Gastrocnemius medialis (tissue), 4 donors: Measurements from ENCODE around the gene HAO2. TPM values are rescaled to one million over a fixed set of nuclear protein-coding genes. Genes with fewer than 3 reads are reported as not detected.
"Not testable (repeated sequence)": the region's sequence is repeated elsewhere in the genome, so short reads cannot be mapped to it uniquely, and the experiment has no call there.

ENCODE experiments used
- ATAC-seq, 2 donors: fragments of 150-250 bp; one replicate each; pipeline ENCODE4 v1.9.1; 2016
- DNase-seq, 2 donors: peaks; one replicate each; pipeline ENCODE4 v3.0.0-alpha.2; 2019
- H3K27ac ChIP-seq, 4 donors: fragments of 200-600 bp; sonication (generic); 1 replicate in 1 of 4; 2 replicates in 3 of 4; pipeline ENCODE4 v1.5.1; 2016 to 2018; ENCODE audit warnings: mild to moderate bottlenecking in 2 of 4, moderate library complexity in 1 of 4
- H3K27me3 ChIP-seq, 3 donors: fragments of 200-600 bp; sonication (generic) in 2 of 3; 1 replicate in 1 of 3; 2 replicates in 2 of 3; pipeline versions ENCODE4 v1.5.1 to v1.6.0; 2016 to 2019; ENCODE audit warnings: mild to moderate bottlenecking in 1 of 3, moderate library complexity in 1 of 3
- H3K36me3 ChIP-seq, 2 donors: fragments of 200-600 bp; sonication (generic) in 1 of 2; one replicate each; pipeline ENCODE4 v1.5.1; 2017 to 2018
- H3K4me1 ChIP-seq, 2 donors: fragments of 200-600 bp; sonication (generic) in 1 of 2; one replicate each; pipeline ENCODE4 v1.5.1; 2016 to 2017; ENCODE audit warnings: mild to moderate bottlenecking in 2 of 2
- H3K4me3 ChIP-seq, 4 donors: fragments of 200-600 bp; sonication (generic) in 3 of 4; 1 replicate in 1 of 4; 2 replicates in 3 of 4; pipeline ENCODE4 v1.5.1; 2016 to 2019; ENCODE audit warnings: mild to moderate bottlenecking in 2 of 4
- H3K9me3 ChIP-seq, 3 donors: fragments of 200-600 bp; sonication (generic) in 2 of 3; 1 replicate in 1 of 3; 2 replicates in 2 of 3; pipeline ENCODE4 v1.5.1; 2016 to 2019
- POLR2A ChIP-seq, 2 donors: fragments of 450-650 bp; IDR thresholded peaks; one replicate each; pipeline ENCODE4 v1.6.1; 2017; ENCODE audit warnings: antibody characterized with exemption in 2 of 2, mild to moderate bottlenecking in 2 of 2, moderate library complexity in 2 of 2
- in situ Hi-C, 4 donors: fragments of 200-750 bp; cut with MboI; loops; one replicate each; pipeline versions ENCODE4 v1.15.0 to v1.8.0; 2017; ENCODE audit warnings: low sequenced_read_pairs in 4 of 4
- intact Hi-C: fragments of 100-400 bp; cut with DNase I; formaldehyde crosslinking; loops from one replicate; pipeline ENCODE4 v1.15.1; 2023; ENCODE audit warnings: low total_unique reads
- total RNA-seq, 4 donors: library from RNA; depleted of rRNA; stranded (reverse); fragments of >200 nt; gene quantifications; one replicate each; pipeline versions ENCODE4 v1.1.0 to v1.2.3, GENCODE V29; 2016
- TF ChIP-seq, protein P1 (sequence below), 5 experiments: fragments of 450-650 bp in 3 of 5; fragments of 200-600 bp in 2 of 5; sonication (generic) in 2 of 5; IDR thresholded peaks in 4 of 5; conservative IDR thresholded peaks in 1 of 5; 1 replicate in 4 of 5; 2 replicates in 1 of 5; pipeline ENCODE4 v1.5.1; 2016 to 2019; ENCODE audit warnings: antibody characterized with exemption in 5 of 5, mild to moderate bottlenecking in 3 of 5, moderate library complexity in 3 of 5

HAO2 gene
- total RNA-seq, 4 donors from 2014 or later = 0.18 TPM; not detected in 3

DNA sequence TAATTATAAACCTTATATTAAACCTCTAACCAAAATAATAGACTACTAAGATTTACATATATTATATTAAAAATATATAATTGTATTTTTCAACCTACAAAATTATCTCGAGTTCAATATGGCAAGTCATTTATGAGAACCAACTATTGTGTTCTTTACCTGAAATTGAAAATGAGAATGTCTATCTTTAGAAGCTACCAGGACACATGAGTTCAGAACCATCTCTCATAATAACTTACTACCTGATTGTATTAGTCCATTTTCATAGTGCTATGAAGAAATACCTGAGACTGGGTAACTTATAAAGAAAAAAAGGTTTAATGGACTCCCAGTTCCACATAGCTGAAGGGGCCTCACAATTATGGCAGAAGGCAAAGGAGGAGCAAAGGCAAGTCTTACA is 6.8 kb downstream of the HAO2 start:
- Histone ChIP-seq H3K9me3 (no peaks in the 10 kb centered on the region), H3K27me3 (no peaks in the 10 kb centered on the region), H3K27ac (no peak overlapping the region), H3K36me3 (no peaks in the 10 kb centered on the region), H3K4me3 (no peak overlapping the region), H3K4me1 (no peaks in the 10 kb centered on the region)
- in situ Hi-C loops (no loop called here), intact Hi-C loops (no loop called here)
- ATAC-seq (no peak), DNase-seq (no peak)
- TF ChIP-seq POLR2A (IDR thresholded peaks at IDR 0.05) = no peak
- TF ChIP-seq, protein P1, sequence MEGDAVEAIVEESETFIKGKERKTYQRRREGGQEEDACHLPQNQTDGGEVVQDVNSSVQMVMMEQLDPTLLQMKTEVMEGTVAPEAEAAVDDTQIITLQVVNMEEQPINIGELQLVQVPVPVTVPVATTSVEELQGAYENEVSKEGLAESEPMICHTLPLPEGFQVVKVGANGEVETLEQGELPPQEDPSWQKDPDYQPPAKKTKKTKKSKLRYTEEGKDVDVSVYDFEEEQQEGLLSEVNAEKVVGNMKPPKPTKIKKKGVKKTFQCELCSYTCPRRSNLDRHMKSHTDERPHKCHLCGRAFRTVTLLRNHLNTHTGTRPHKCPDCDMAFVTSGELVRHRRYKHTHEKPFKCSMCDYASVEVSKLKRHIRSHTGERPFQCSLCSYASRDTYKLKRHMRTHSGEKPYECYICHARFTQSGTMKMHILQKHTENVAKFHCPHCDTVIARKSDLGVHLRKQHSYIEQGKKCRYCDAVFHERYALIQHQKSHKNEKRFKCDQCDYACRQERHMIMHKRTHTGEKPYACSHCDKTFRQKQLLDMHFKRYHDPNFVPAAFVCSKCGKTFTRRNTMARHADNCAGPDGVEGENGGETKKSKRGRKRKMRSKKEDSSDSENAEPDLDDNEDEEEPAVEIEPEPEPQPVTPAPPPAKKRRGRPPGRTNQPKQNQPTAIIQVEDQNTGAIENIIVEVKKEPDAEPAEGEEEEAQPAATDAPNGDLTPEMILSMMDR (IDR thresholded peaks at IDR 0.05 in 4 of 5, conservative IDR thresholded peaks at IDR 0.05 in 1 of 5) = no peak

DNA sequence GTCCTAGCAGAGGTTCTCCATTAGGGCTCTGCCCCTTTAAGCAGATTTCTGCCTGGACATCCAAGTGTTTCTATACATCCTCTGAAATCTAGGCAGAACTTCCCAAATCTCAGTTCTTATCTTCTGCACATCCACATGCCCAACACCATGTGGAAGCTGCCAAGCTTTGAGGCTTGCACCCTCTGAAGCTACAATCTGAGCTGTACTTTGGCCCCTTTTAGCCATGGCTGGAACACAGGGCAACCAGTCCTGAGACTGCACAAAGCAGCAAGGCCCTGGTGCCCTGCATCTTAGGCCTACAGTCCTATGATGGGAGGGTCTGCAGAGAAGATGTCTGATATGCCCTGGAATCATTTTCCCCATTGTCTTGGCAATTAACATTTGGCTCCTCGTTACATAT is 8.0 kb downstream of the HAO2 start:
- H3K27me3 ChIP-seq = no peaks in the 10 kb centered on the region
- H3K4me3 ChIP-seq = no peak overlapping the region
- in situ Hi-C loops (no loop called here), intact Hi-C loops (no loop called here)
- TF ChIP-seq, protein P1 (IDR thresholded peaks at IDR 0.05 in 4 of 5, conservative IDR thresholded peaks at IDR 0.05 in 1 of 5) = no peak
- TF ChIP-seq POLR2A (IDR thresholded peaks at IDR 0.05) = no peak
- no peaks in the 10 kb centered on the region for H3K9me3 ChIP-seq
- no peak for ATAC-seq
- no peaks in the 10 kb centered on the region for H3K4me1 ChIP-seq
- no peak overlapping the region for H3K27ac ChIP-seq
- DNase-seq = no peak
- no peaks in the 10 kb centered on the region for H3K36me3 ChIP-seq

DNA sequence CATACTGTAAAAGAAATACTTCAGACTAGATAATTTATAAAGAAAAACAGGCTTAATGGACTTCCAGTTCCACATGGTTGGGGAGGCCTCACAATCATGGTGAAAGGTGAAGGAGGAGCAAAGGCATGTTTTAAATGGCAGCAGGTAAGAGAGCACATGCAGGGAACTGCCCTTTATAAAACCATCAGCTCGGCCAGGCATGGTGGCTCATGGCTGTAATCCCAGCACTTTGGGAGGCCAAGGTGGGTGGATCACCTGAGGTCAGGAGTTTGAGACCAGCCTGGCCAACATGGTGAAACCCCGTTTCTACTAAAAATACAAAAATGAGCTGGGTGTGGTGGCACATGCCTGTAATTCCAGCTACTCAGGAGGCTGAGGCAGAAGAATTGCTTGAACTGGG is 9.0 kb downstream of the HAO2 start:
- H3K27ac ChIP-seq, H3K4me3 ChIP-seq, H3K9me3 ChIP-seq, ATAC-seq, DNase-seq, H3K27me3 ChIP-seq, intact Hi-C loops, H3K36me3 ChIP-seq, in situ Hi-C loops, H3K4me1 ChIP-seq: not testable (repeated sequence)

DNA sequence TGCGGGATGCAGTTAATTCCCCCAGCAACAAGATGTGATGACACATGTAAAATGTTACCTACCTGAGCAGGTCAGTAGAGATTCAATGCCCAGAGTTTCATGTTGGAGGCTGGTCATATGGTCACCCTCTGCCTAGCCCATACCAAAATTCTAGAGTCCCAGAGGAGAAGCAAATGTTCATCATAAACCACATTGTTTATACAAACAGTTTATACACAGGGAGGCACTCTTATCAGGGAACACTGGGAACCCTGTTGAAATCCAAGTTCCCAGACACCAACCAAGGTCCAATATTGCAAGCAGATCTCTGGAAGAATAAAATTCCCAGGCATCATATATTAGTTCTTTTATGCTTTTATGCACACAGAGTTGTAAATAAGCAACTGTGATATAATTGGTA is 10.5 kb downstream of the HAO2 start:
- Histone ChIP-seq H3K27ac (no peak overlapping the region), H3K4me1 (no peaks in the 10 kb centered on the region), H3K27me3 (no peaks in the 10 kb centered on the region), H3K9me3 (no peaks in the 10 kb centered on the region), H3K36me3 (no peaks in the 10 kb centered on the region), H3K4me3 (no peak overlapping the region)
- ATAC-seq (no peak), DNase-seq (no peak)
- in situ Hi-C loops (no loop called here), intact Hi-C loops (no loop called here)
- TF ChIP-seq, protein P1 (IDR thresholded peaks at IDR 0.05 in 4 of 5, conservative IDR thresholded peaks at IDR 0.05 in 1 of 5) = no peak
- TF ChIP-seq POLR2A (IDR thresholded peaks at IDR 0.05) = no peak

DNA sequence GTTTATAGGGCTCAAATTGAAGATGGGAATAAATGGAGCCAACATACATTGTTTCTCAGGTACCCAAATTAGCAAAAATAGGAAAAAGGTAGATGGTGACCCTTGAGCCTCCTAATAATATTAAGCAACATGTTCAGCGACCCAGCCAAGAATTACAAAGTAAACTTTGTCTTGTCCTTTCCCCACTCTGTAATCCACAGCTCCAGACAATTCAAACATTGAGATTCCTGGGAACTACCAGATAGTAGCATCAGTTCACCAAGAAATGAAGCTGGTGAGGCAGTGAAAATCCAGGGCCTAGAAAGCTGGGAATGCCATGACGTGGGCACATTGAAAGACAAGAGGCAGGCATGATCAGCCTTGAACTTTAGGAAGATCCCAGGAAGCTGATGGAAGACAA is 11.7 kb downstream of the HAO2 start:
- intact Hi-C loops = no loop called here
- in situ Hi-C loops = no loop called here
- Histone ChIP-seq H3K9me3 (no peaks in the 10 kb centered on the region), H3K4me1 (no peaks in the 10 kb centered on the region), H3K36me3 (no peaks in the 10 kb centered on the region), H3K27me3 (no peaks in the 10 kb centered on the region), H3K27ac (no peak overlapping the region), H3K4me3 (no peak overlapping the region)
- ATAC-seq (no peak), DNase-seq (no peak)
- TF ChIP-seq, protein P1 (IDR thresholded peaks at IDR 0.05 in 4 of 5, conservative IDR thresholded peaks at IDR 0.05 in 1 of 5) = no peak
- no peak for TF ChIP-seq POLR2A (IDR thresholded peaks at IDR 0.05)
